HL-60 (cell line): ENCODE measurements around the gene STON1.

Source experiments
- CTCF ChIP-seq: IDR thresholded peaks from one replicate; pipeline ENCODE4 v1.5.1; 2011; ENCODE audit warnings: low read length, control low read depth, inconsistent platforms; ENCODE audit not compliant: insufficient read depth
- GABPA ChIP-seq: IDR thresholded peaks from 2 replicates; pipeline ENCODE4 v1.6.1; 2012; ENCODE audit warnings: low read depth
- SPI1 ChIP-seq: IDR thresholded peaks from 2 replicates; pipeline ENCODE4 v1.6.1; 2012; ENCODE audit warnings: low read depth, mild to moderate bottlenecking, borderline replicate concordance

- TF ChIP-seq CTCF (no peak), GABPA (no peak), SPI1 (no peak)
Observed at GRCh38 chr2:48583961-48584360, 54.0 kb downstream of the STON1 start.
